HepG2 (cell line): ENCODE measurements around the gene DRC7. TPM values are rescaled to one million over a fixed set of nuclear protein-coding genes. Genes with fewer than 3 reads are reported as not detected.

Experiments
- CHCHD3 ChIP-seq: sonication (generic); formaldehyde crosslinking; IDR thresholded peaks from 2 replicates; pipeline ENCODE4 v1.8.0; 2022; ENCODE audit warnings: mild to moderate bottlenecking, missing genetic modification reagents, moderate library complexity
- CHD2 ChIP-seq: IDR thresholded peaks from 2 replicates; pipeline ENCODE4 v1.6.1; 2011; ENCODE audit warnings: low read depth, low read length, improper control_type of control experiment
- NFATC3 ChIP-seq: sonication (generic); formaldehyde crosslinking; IDR thresholded peaks from 2 replicates; pipeline ENCODE4 v1.5.1; 2020; ENCODE audit warnings: mild to moderate bottlenecking, missing genetic modification reagents
- PRDM4 ChIP-seq: sonication (generic); formaldehyde crosslinking; IDR thresholded peaks from 2 replicates; pipeline ENCODE4 v1.9.0; 2021; ENCODE audit warnings: missing genetic modification reagents, borderline replicate concordance
- THYN1 ChIP-seq: sonication (generic); formaldehyde crosslinking; IDR thresholded peaks from 2 replicates; pipeline ENCODE4 v1.8.1; 2023; ENCODE audit warnings: low read depth, mild to moderate bottlenecking, moderate library complexity, missing genetic modification reagents, borderline replicate concordance
- ZFP41 ChIP-seq: sonication (generic); formaldehyde crosslinking; IDR thresholded peaks from 2 replicates; pipeline ENCODE4 v1.4.0; 2020; ENCODE audit warnings: mild to moderate bottlenecking, missing genetic modification reagents, borderline replicate concordance
- ZNF253 ChIP-seq: sonication (generic); formaldehyde crosslinking; IDR thresholded peaks from 2 replicates; pipeline ENCODE4 v1.8.0; 2022; ENCODE audit warnings: mild to moderate bottlenecking, missing genetic modification reagents, borderline replicate concordance
- ZNF282 ChIP-seq: fragments of 450-650 bp; IDR thresholded peaks from 2 replicates; pipeline ENCODE4 v1.6.1; 2018; ENCODE audit not compliant: partially characterized antibody
- ZNF441 ChIP-seq: sonication (generic); formaldehyde crosslinking; IDR thresholded peaks from 2 replicates; pipeline ENCODE4 v1.7.0; 2021; ENCODE audit warnings: missing genetic modification reagents, borderline replicate concordance
- ZNF512 ChIP-seq: sonication (generic); formaldehyde crosslinking; IDR thresholded peaks from 2 replicates; pipeline ENCODE4 v1.4.0; 2020; ENCODE audit warnings: mild to moderate bottlenecking, missing genetic modification reagents
- ZNF567 ChIP-seq: sonication (generic); formaldehyde crosslinking; IDR thresholded peaks from 2 replicates; pipeline ENCODE4 v1.8.1; 2023; ENCODE audit warnings: mild to moderate bottlenecking, missing genetic modification reagents, borderline replicate concordance
- ZNF749 ChIP-seq: sonication (generic); formaldehyde crosslinking; IDR thresholded peaks from 2 replicates; pipeline ENCODE4 v1.8.0; 2022; ENCODE audit warnings: mild to moderate bottlenecking, missing genetic modification reagents, moderate library complexity, borderline replicate concordance
- ZNF772 ChIP-seq: sonication (generic); formaldehyde crosslinking; IDR thresholded peaks from 2 replicates; pipeline ENCODE4 v1.5.0; 2020; ENCODE audit warnings: mild to moderate bottlenecking, missing genetic modification reagents
- polyA plus RNA-seq, 8 experiments: library from polyadenylated mRNA; depleted of rRNA in 3 of 8; stranded (reverse) in 7 of 8; unstranded in 1 of 8; fragments of >200 nt; fragmentation: Illumina TruSeq in 4 of 8; extraction: Trizol in 4 of 8; gene quantifications; 2 replicates each; pipeline versions ENCODE4 v1.2.1 to v1.2.3, GENCODE V29; 2011 to 2016; ENCODE audit warnings: low read depth in 4 of 8, missing spikeins in 1 of 8, mixed read lengths in 1 of 8; ENCODE audit not compliant: insufficient read depth in 1 of 8
- total RNA-seq, 5 experiments: library from RNA; depleted of rRNA; stranded (reverse); fragments of >200 nt; fragmentation: Illumina TruSeq; extraction: Trizol; gene quantifications; 2 replicates each; pipeline ENCODE4 v1.2.3, GENCODE V29; 2016; ENCODE audit warnings: low read depth in 1 of 5
- TF ChIP-seq, protein P1 (sequence below): sonication (generic); formaldehyde crosslinking; conservative IDR thresholded peaks from 2 replicates; pipeline ENCODE4 v1.4.0; 2020; ENCODE audit warnings: missing genetic modification reagents
- TF ChIP-seq, protein P2 (sequence below): sonication (generic); formaldehyde crosslinking; IDR thresholded peaks from 2 replicates; pipeline ENCODE4 v1.4.0; 2020; ENCODE audit warnings: missing genetic modification reagents
- TF ChIP-seq, protein P3 (sequence below), 2 experiments: sonication (generic) in 1 of 2; formaldehyde crosslinking in 1 of 2; IDR thresholded peaks; 2 replicates each; pipeline versions ENCODE4 v1.5.1 to v1.6.1; 2011 to 2020; ENCODE audit warnings: borderline replicate concordance in 1 of 2, low read depth in 1 of 2, low read length in 1 of 2, mild to moderate bottlenecking in 1 of 2, missing genetic modification reagents in 1 of 2, moderate library complexity in 1 of 2

The DRC7 gene
- total and polyA plus RNA-seq, 2 of the 13 experiments (the other 11 are each of a cell fraction or from before 2014, with no cell fraction given) = 2.7 to 3.4 TPM

DNA sequence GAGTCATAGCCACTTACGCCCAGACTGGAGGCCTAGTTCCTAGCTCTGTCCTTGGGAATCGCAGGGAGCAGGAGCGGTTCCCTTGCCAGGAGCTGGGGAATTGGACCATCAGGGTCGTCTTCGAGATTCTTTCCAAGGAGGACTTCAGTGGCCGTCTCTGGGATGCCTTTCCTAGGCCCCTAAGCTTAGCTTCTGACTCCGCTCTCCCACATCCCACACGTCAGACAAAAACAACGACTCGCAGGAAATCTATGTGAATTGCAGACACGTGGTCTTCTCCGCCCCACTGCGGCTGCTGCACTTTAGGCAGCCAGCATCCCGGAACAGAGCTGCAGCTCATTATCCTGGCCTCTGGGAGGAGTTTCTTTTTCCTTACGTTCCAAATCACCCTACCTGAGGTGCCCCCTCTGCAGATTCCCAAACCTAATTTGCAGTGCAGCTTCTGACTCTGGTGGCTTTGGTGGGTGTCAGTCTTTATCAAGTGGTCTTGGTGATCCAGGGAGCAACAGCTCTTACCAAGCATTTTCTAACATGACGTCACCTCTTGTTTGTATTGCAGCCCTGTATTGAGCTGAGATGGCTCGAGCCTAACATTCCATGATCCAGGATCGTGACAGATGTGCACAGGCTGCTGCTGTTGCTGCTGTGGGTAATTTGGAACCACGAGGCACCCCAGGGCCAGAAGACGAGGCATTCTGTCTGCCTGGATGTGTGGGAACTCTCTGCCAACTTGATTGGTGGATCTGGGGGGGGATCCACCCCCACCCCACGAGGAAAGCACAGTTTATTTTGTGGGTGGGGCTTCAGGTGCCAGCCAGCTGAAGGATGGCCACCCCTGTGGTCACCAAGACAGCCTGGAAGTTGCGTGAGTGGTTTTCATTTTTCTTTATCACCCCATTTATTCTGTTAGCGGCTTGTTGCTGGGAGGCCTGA lies 42.1 kb downstream of the DRC7 start (continued):
- TF ChIP-seq ZNF512 (CRISPR knock-in tag) = no peak
- peak; percentile 38; the same call in 1 of the 2 replicates for TF ChIP-seq CHD2
- peak; percentile 67; the same call in 1 of the 2 replicates for TF ChIP-seq ZNF772 (CRISPR knock-in tag)
- no peak for TF ChIP-seq ZNF282
- no peak for TF ChIP-seq ZNF441 (CRISPR knock-in tag)
- TF ChIP-seq, protein P1, sequence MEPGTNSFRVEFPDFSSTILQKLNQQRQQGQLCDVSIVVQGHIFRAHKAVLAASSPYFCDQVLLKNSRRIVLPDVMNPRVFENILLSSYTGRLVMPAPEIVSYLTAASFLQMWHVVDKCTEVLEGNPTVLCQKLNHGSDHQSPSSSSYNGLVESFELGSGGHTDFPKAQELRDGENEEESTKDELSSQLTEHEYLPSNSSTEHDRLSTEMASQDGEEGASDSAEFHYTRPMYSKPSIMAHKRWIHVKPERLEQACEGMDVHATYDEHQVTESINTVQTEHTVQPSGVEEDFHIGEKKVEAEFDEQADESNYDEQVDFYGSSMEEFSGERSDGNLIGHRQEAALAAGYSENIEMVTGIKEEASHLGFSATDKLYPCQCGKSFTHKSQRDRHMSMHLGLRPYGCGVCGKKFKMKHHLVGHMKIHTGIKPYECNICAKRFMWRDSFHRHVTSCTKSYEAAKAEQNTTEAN (CRISPR knock-in tag) = no peak
- no peak for TF ChIP-seq ZNF749
- TF ChIP-seq NFATC3 (CRISPR knock-in tag) = no peak
- no peak for TF ChIP-seq PRDM4 (CRISPR knock-in tag)
- no peak for TF ChIP-seq ZFP41 (CRISPR knock-in tag)
- no peak for TF ChIP-seq ZNF567 (CRISPR knock-in tag)
- TF ChIP-seq, protein P2, sequence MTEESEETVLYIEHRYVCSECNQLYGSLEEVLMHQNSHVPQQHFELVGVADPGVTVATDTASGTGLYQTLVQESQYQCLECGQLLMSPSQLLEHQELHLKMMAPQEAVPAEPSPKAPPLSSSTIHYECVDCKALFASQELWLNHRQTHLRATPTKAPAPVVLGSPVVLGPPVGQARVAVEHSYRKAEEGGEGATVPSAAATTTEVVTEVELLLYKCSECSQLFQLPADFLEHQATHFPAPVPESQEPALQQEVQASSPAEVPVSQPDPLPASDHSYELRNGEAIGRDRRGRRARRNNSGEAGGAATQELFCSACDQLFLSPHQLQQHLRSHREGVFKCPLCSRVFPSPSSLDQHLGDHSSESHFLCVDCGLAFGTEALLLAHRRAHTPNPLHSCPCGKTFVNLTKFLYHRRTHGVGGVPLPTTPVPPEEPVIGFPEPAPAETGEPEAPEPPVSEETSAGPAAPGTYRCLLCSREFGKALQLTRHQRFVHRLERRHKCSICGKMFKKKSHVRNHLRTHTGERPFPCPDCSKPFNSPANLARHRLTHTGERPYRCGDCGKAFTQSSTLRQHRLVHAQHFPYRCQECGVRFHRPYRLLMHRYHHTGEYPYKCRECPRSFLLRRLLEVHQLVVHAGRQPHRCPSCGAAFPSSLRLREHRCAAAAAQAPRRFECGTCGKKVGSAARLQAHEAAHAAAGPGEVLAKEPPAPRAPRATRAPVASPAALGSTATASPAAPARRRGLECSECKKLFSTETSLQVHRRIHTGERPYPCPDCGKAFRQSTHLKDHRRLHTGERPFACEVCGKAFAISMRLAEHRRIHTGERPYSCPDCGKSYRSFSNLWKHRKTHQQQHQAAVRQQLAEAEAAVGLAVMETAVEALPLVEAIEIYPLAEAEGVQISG (CRISPR knock-in tag) = no peak; the same call in none of the 2 replicates
- no peak for TF ChIP-seq THYN1 (CRISPR knock-in tag)
- peak; percentile 72; the same call in 1 of the 2 replicates for TF ChIP-seq ZNF253 (CRISPR knock-in tag)
- TF ChIP-seq, protein P3, sequence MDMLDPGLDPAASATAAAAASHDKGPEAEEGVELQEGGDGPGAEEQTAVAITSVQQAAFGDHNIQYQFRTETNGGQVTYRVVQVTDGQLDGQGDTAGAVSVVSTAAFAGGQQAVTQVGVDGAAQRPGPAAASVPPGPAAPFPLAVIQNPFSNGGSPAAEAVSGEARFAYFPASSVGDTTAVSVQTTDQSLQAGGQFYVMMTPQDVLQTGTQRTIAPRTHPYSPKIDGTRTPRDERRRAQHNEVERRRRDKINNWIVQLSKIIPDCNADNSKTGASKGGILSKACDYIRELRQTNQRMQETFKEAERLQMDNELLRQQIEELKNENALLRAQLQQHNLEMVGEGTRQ (IDR thresholded peaks at IDR 0.05; ENCODE audit: low read depth, low read length) = peak; percentile 52; the same call in 1 of the 2 replicates
- TF ChIP-seq, protein P3 (CRISPR knock-in tag; IDR thresholded peaks at IDR 0.05; ENCODE audit: borderline replicate concordance) = peak; percentile 73
- no peak for TF ChIP-seq CHCHD3 (CRISPR knock-in tag)
